ENCODE data around the gene HDLBP.
"Not testable (repeated sequence)": the region's sequence is repeated elsewhere in the genome, so short reads cannot be mapped to it uniquely, and the experiment has no call there.

HDLBP gene

DNA sequence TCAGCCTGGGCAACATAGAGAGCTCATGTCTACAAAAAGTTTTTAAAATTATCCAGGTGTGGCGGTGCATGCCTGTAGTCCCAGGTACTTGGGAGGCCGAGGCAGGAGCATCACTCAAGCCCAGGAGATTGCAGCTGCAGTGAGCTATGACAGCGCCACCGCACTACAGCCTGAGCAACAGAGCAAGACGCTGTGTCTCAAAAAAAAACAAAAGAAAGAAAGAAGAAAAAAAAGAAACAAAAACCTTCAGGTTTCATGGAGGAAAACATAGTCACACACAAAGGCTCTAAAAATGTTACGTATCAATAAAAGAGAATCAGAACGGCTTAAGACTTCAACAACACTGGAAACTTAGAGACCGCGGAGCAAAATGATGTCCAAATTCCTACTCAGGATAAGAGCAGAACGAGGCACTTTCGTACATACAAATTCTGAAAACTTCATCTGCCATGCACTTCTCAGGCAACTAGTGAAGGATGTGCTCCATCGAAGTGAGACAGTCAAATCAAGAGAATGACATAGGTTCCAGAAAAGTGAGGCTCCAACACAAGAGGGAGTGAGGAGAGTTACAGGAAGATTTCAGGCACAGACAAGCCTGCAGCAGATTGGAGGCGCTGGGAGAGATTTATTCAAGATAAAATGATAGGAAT is 4.4 kb downstream of the HDLBP start:
- in situ Hi-C loops (cut with MboI; ENCODE audit: low pct_unique_long_range_greater_than_20kb, low sequenced_read_pairs): no loop called here
- DNase-seq: no peak

DNA sequence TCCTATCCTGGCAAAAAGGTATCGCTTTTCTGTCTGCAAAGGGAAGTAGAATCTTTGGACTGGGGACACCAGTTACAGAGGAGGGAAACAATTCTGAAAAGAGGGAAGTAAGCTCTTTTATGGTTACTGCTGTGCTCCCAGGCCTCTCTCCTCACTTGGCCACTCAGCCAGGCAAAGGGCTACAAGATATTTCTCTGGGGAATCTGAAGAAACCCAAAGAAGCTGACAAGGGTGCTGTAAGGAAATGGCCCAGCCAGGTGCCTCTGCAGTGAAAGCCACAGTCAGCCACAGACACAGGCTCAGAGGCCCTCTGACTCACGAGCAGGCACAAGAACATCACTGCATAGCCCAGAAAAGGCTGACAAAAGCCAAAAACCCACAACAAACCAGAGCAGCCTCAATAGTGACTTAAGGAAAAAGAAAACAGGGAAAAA is 5.8 kb downstream of the HDLBP start:
- in situ Hi-C loops (cut with MboI; ENCODE audit: low pct_unique_long_range_greater_than_20kb, low sequenced_read_pairs): no loop called here
- DNase-seq: peak; percentile 87

DNA sequence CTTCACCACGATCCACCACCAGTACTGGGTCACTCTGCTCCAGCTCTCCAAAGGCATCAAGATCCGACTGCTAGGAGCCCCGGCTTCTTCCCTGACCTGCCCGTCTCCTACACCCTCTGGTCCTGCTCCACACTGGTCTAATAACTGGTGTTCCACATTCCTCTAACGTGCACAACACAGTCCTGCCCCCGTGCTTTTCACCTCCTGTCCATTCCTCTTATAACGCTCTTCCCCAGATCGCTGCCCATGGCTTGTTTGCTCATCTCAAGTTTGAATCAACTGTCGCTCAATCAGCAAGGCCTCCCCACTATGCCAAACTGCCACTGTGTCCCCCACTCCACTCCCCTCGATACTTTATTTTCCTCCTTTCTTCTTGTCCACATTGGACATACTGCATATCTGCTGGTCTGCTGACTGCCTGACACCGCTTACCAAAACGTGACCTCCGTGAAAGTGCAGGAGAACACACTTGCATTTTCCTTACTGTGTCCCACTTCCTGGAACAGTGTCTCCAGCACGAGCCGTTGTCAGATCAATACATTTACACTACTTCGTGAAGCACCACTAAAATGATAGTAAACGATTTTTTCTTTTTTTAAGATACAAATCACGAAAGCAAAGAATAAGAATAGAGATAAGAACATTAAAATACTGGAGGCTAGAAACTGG is 6.5 kb downstream of the HDLBP start:
- in situ Hi-C loops (cut with MboI; ENCODE audit: low pct_unique_long_range_greater_than_20kb, low sequenced_read_pairs): no loop called here
- no peak for DNase-seq

DNA sequence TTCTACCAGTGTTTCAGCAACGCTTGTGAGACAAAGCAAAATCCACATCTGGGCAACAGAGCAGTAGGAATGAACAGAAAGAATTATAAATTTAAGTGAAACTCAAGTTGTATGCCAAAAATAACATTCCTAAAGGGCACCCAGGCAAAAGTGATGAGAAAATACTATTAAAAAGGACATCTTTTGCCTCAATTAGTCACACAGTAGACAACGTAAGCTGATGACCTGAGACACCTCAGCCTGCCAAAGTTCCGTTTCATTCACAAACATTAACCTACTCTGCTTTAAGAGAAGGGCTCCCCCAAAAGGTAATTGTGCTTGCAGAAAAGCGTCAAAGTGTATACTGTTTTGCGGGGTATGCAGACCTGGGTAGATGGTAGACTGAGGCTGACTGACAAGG is 7.2 kb downstream of the HDLBP start:
- in situ Hi-C loops (cut with MboI; ENCODE audit: low pct_unique_long_range_greater_than_20kb, low sequenced_read_pairs): no loop called here
- DNase-seq: no peak

DNA sequence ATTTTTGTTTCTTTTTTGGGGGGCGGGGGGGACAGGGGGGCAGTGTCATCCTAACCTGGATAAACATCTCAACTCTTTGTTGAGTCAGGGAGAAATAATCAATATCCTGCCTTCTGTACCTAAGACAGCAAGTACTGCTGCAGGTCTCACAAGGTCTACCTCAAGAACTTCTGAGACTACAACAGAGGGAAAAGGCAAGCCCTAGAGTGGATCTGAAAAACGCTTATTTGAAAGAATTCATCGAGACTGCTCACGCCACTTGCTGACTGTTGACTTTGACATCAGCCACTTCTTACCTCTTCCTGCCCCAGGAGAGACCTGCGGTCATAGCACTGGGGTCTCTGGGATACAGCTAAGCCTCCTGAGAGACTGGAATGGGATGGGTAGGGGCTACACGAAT is 8.4 kb downstream of the HDLBP start:
- DNase-seq: no peak
- in situ Hi-C loops (cut with MboI; ENCODE audit: low pct_unique_long_range_greater_than_20kb, low sequenced_read_pairs): no loop called here

DNA sequence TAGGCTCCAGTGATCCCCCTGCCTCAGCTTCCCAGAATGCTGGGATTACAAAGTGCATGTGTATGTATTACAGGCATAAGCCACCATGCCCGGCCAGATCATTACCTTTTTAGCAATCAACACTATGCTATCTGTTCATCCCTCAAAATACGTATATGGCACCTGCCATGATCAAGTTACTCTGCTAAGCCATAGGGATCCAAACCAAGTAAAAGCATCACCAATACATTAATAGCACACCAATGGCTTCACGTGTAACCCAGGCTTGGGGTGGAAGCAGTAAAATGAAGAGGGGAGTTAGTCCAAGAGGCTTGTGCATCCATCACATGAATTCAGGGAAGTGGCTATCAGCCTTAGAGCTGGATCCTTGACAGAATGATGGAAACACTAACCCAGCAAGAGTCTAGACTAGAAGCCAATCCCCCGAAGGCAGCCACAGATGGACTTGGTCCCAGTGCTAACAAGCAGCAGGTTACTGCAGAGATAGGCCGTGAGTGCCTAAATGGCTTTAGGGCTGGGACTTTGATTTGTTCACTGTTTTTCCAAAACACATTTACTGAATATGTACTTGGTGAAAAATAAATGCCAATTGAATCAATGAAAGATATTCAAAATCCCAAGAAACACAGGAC is 11.3 kb downstream of the HDLBP start:
- in situ Hi-C loops (cut with MboI; ENCODE audit: low pct_unique_long_range_greater_than_20kb, low sequenced_read_pairs): no loop called here
- no peak for DNase-seq

DNA sequence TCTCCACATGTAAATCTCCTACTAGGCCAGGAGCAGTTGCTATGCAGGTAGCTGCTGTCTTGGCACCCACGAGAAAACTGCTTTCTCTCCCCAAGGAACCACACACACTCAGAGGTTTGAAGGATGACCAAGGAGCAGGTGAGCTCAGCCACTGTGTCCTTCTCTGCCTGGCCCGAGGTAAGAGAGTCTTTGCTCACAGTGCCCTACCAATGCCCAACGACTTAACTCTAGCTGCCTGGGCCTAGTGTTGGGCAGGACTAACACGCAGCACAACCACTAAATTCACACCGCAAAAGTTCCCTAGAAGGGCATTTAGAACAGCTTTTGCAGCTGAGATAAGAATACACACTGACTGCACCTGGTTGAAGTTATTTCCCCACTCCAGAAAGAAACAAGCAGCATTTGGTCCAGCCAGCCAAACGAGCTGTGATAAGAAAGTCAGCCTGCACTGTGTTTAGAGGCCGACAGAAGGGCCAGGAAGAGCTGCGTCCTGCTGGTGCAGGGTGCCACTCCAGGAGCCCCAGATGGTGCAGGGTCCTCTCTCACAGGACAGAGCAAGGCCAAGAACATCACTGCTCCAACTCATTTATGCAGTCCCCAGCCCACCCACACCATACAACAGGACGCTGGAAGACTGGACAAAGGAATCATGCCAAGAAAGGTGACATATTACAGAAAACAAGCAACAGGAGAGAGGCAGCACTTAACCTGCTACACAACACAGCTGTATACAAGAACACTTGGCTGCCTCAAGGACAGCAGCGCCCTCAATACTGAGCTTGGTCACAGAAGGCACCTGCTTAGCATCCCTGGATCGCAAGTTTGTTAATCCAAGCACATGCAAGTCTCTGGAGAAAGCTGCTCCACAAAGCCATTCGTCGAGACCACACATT is 12.5 kb downstream of the HDLBP start:
- in situ Hi-C loops (cut with MboI; ENCODE audit: low pct_unique_long_range_greater_than_20kb, low sequenced_read_pairs): no loop called here
- DNase-seq: no peak

DNA sequence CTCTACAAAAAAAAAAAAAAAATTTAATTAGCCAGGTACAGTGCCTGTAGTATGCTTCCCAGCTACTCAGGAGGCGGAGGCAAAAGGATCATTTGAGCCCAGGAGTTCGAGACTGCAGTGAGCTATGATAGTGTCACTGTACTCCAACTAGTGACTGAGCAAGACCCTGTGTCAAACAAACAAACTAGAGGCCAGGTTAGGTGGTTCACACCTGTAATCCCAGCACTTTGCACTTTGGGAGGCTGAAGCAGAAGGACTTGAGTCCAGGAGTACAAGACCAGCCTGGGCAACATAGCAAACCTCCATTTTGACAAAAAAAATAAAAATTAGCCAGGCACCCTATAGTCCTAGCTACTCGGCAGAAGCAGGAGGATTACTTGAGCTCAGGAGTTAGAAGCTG is 13.4 kb downstream of the HDLBP start:
- in situ Hi-C loops (cut with MboI; ENCODE audit: low pct_unique_long_range_greater_than_20kb, low sequenced_read_pairs): no loop called here
- no peak for DNase-seq

DNA sequence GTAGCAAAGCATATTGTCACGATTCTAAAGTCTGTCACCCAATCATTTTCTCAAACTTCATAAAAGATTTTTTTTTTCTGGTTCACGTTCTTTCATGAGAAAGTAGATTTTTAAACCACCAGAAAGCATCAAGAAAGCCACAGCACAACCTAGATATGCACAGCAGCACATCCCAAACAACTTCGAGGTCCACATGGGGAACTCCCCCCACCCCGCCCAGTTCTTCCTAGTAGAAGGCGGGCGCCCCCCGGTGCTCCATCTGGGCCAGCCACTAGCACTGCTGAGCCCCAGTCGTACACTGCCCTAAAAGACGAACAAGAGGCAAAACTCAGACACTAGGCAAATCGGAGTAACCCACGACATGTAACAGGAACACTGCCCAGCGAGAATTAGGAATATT is 15.5 kb downstream of the HDLBP start:
- in situ Hi-C loops (cut with MboI; ENCODE audit: low pct_unique_long_range_greater_than_20kb, low sequenced_read_pairs): no loop called here
- DNase-seq: no peak

DNA sequence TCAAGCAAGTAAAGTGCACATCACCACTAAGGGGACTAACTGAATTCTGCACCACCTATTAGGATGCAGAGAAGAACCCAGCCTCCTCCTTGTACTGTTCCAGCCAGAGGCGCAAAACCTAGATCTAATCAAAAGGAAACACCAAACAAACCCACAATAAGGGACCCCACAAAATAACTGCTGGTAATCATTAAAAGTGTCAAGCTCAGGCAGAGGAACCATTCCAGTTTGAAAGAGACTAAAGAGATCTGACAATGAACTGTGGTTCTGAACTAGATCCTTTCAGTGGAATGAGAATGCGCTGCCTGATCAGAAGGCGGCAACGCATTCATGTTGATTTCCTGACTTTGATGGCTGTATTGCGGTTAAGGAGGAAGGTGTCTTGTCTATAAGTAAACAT is 16.8 kb downstream of the HDLBP start:
- DNase-seq: no peak
- in situ Hi-C loops (cut with MboI; ENCODE audit: low pct_unique_long_range_greater_than_20kb, low sequenced_read_pairs): no loop called here

DNA sequence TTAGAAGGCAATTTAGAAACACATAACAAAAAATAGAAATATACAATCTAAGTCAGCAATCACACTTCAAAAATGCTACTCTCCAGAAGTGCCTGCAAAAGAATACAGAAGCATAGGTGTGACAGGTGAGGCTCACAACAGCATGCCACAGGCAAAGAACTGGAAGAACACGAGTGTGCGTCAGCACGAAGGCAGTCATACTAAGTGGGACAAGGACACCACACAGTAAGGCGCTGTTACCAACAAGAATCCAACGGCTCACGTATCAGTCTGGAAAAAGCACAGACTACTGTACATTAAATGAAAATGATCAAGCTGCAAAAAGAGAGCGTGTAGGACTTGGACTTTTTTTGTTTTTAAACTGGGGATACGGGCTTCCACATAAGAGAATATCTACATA is 18.7 kb downstream of the HDLBP start:
- DNase-seq: no peak
- in situ Hi-C loops (cut with MboI; ENCODE audit: low pct_unique_long_range_greater_than_20kb, low sequenced_read_pairs): no loop called here

DNA sequence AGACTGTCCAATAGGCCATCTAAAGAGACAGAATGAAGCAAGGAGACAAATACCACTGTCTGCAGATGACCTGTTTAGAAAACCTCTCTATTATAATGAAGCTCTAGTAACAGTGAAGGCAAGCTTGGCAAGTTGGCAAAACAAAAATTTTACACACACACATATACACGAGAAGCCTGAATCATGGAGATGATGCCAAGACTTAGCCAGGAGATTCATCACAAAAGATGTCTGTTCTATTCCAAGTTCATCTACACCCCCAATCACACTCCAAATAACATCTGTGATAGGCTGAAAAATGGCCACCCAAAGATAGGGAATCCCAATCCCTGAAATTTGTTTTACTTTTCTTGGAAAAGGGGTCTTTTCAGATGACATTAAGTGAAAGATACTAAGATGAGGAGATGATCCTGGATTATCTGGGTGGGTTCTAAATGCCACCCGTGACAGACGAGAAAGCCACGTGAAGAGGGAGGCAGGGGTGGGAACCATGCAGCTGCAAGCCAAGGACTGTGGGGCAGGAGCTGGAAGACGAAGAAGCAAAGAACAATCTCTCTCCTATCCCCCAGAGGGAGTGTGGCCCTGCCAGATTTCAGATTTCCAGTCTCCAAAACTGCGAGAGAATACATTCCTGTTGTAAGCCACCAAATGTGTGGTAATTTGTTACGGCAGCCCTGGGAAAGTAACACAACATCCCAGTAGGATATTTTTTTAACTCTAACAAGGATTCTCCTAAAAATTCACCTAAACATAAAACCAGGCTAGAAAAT is 20.0 kb downstream of the HDLBP start:
- no peak for DNase-seq
- in situ Hi-C loops (cut with MboI; ENCODE audit: low pct_unique_long_range_greater_than_20kb, low sequenced_read_pairs): no loop called here

DNA sequence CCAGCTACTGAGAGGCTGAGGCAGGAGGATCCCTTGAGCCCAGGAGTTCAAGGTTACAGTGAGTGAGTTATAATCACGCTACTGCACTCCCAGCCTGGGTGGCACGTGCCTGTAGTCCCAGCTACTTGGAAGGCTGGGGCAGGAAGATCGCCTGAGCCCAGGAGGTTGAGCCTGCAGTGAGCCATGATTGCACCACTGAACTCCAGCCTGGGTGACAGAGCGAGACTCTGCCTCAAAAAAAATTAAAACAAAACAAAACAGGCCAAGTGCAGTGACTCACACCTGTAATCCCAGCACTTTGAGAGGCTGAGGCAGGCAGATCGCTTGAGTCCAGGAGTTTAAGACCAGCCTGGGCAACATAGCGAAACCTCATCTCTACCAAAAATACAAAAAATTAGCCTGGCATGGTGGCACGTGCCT is 22.1 kb downstream of the HDLBP start:
- in situ Hi-C loops (cut with MboI; ENCODE audit: low pct_unique_long_range_greater_than_20kb, low sequenced_read_pairs); DNase-seq: not testable (repeated sequence)

DNA sequence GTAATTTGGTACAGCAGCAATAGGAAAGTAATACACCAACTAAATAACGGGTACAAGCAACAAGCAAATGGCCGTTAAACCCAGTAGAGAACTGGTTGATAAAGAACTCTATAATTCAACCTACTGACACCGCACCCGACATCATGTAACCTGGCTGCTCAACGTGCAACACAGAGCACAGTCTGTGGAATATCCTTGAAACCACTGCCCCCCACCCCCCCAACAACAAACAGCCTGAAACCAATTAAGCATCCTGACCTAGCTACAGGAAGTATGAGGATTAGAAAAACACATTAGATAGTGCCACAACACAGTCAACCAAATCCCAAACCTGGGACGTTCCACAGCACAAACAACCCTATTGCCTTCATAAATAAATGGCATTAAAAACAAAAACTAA is 23.5 kb downstream of the HDLBP start:
- in situ Hi-C loops (cut with MboI; ENCODE audit: low pct_unique_long_range_greater_than_20kb, low sequenced_read_pairs): no loop called here
- no peak for DNase-seq

DNA sequence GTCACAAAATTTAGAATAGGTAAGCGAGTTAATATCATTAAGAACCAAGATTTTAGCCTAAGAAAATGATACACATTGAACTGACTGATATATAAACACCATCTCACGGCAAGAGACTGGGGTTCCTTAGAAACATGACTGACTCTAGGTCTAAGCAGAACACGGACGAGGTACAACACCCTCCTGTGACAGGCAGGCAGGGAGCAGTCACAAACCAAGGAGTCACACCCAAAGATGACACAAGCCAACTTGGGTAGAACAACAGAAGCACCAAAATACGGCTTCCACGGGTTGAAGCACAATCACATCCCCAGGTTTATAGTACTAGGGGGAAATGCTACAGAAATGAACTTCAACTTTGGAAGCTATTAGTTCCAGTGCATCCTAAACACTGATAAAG is 24.3 kb downstream of the HDLBP start:
- DNase-seq: no peak
- in situ Hi-C loops (cut with MboI; ENCODE audit: low pct_unique_long_range_greater_than_20kb, low sequenced_read_pairs): no loop called here

DNA sequence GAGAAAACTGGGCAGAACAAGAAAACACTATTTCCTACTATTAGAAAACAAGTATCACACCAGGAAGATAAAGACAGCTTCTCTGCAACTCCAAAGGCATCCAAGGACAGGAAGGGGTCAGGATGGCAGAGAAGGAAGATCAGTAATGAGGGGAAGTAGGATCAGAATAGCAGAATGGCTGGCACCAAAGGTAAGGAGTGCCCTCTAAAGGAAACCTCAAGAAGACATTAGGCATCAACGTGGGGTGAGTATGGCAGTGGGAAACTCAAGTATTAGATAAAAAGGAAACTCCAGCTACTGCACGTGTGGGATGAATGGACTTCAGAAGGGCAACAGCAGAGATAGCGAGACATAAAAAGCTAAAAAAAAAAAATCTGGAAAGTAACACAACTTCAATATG is 25.9 kb downstream of the HDLBP start:
- DNase-seq: no peak
- in situ Hi-C loops (cut with MboI; ENCODE audit: low pct_unique_long_range_greater_than_20kb, low sequenced_read_pairs): no loop called here

DNA sequence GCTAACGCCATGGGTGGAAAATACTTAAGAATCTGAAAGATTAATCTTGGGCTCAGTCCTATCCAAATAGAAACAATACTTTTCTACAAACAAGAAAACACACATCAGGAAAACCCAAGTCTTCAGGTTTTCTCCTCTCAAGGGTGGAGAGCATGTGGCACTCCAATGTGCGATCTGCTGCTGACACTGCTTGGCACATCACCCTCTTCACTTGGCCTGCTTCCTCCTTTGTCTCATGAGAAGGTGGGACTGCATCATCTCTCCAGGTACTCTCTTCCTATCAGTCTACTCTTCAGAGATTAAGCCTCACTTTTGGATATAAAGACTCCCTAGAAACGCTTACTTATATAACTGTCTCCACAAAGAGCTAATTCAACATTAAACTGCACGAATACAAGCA is 26.4 kb downstream of the HDLBP start:
- in situ Hi-C loops (cut with MboI; ENCODE audit: low pct_unique_long_range_greater_than_20kb, low sequenced_read_pairs): no loop called here
- no peak for DNase-seq

DNA sequence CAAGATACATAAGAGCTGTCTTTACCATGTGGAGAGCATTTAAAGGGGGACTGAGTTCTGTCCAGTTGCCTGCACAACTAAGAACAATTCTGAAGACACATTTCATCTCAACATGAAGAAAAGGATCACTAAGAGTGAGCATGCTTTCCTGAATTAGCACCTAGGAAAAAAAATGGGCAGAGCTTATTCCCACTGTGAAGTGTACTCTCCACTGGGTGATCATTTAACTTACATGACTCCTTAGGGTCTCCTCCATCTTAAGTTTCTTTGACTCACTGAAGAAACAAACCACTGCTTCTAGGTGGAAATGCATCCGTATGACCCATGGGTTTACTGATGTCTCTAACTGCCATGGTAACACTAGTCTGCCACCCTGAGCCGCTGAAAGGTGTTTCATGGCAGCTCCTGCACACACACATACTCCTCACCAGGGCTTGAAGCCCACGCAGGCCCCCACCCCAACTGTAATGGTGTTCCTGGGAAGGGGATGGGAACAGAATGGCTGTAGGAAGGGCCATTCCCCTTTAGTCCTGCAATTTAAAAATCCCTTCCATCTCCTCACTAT is 27.1 kb downstream of the HDLBP start:
- DNase-seq: no peak
- in situ Hi-C loops (cut with MboI; ENCODE audit: low pct_unique_long_range_greater_than_20kb, low sequenced_read_pairs): no loop called here
